ENCODE measurements around the gene PRM1. TPM values are rescaled to one million over a fixed set of nuclear protein-coding genes. Genes with fewer than 3 reads are reported as not detected.

Gene PRM1
- total and polyA plus RNA-seq, 2 of the 13 experiments (the other 11 are each of a cell fraction or from before 2014, with no cell fraction given) = not detected

GRCh38 chr16:11313493-11314308, 32.6 kb upstream of the PRM1 start (continued):
- TF ChIP-seq, protein P1, sequence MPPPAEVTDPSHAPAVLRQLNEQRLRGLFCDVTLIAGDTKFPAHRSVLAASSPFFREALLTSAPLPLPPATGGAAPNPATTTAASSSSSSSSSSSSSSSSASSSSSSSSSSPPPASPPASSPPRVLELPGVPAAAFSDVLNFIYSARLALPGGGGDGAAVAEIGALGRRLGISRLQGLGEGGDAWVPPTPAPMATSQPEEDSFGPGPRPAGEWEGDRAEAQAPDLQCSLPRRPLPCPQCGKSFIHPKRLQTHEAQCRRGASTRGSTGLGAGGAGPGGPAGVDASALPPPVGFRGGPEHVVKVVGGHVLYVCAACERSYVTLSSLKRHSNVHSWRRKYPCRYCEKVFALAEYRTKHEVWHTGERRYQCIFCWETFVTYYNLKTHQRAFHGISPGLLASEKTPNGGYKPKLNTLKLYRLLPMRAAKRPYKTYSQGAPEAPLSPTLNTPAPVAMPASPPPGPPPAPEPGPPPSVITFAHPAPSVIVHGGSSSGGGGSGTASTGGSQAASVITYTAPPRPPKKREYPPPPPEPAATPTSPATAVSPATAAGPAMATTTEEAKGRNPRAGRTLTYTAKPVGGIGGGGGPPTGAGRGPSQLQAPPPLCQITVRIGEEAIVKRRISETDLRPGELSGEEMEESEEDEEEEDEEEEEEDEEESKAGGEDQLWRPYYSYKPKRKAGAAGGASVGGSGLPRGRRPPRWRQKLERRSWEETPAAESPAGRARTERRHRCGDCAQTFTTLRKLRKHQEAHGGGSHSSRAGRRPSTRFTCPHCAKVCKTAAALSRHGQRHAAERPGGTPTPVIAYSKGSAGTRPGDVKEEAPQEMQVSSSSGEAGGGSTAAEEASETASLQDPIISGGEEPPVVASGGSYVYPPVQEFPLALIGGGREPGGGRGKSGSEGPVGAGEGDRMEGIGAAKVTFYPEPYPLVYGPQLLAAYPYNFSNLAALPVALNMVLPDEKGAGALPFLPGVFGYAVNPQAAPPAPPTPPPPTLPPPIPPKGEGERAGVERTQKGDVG (CRISPR knock-in tag; IDR thresholded peaks at IDR 0.05; ENCODE audit: borderline replicate concordance) = no peak
- TF ChIP-seq ZNF431 (CRISPR knock-in tag; IDR thresholded peaks at IDR 0.05; ENCODE audit: borderline replicate concordance, low read depth) = no peak
- no peak for TF ChIP-seq MIER3 (CRISPR knock-in tag; IDR thresholded peaks at IDR 0.05; ENCODE audit: borderline replicate concordance)
- TF ChIP-seq, protein P2, sequence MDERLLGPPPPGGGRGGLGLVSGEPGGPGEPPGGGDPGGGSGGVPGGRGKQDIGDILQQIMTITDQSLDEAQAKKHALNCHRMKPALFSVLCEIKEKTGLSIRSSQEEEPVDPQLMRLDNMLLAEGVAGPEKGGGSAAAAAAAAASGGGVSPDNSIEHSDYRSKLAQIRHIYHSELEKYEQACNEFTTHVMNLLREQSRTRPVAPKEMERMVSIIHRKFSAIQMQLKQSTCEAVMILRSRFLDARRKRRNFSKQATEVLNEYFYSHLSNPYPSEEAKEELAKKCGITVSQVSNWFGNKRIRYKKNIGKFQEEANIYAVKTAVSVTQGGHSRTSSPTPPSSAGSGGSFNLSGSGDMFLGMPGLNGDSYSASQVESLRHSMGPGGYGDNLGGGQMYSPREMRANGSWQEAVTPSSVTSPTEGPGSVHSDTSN (CRISPR knock-in tag; IDR thresholded peaks at IDR 0.05) = no peak
- no peak for TF ChIP-seq ZFYVE20 (CRISPR knock-in tag; IDR thresholded peaks at IDR 0.05; ENCODE audit: borderline replicate concordance, low read depth)
- TF ChIP-seq SRSF9 (IDR thresholded peaks at IDR 0.05; ENCODE audit: borderline replicate concordance, insufficient read depth, low read depth, low read length, poor library complexity, severe bottlenecking) = no peak
- TF ChIP-seq FOXP1 (IDR thresholded peaks at IDR 0.05) = no peak
- no peak for TF ChIP-seq FOXP1 (CRISPR knock-in tag; IDR thresholded peaks at IDR 0.05)
- TF ChIP-seq ATM (IDR thresholded peaks at IDR 0.05; ENCODE audit: borderline replicate concordance) = no peak
- TF ChIP-seq, protein P3, sequence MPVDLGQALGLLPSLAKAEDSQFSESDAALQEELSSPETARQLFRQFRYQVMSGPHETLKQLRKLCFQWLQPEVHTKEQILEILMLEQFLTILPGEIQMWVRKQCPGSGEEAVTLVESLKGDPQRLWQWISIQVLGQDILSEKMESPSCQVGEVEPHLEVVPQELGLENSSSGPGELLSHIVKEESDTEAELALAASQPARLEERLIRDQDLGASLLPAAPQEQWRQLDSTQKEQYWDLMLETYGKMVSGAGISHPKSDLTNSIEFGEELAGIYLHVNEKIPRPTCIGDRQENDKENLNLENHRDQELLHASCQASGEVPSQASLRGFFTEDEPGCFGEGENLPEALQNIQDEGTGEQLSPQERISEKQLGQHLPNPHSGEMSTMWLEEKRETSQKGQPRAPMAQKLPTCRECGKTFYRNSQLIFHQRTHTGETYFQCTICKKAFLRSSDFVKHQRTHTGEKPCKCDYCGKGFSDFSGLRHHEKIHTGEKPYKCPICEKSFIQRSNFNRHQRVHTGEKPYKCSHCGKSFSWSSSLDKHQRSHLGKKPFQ (CRISPR knock-in tag; IDR thresholded peaks at IDR 0.05; ENCODE audit: insufficient replicate concordance) = no peak
- TF ChIP-seq ZNF766 (CRISPR knock-in tag; IDR thresholded peaks at IDR 0.05; ENCODE audit: borderline replicate concordance) = no peak
- no peak for TF ChIP-seq YY1 (IDR thresholded peaks at IDR 0.05; ENCODE audit: insufficient read depth, insufficient replicate concordance, low read depth, low read length)
- TF ChIP-seq ZFP37 (CRISPR knock-in tag; IDR thresholded peaks at IDR 0.05; ENCODE audit: borderline replicate concordance) = 0 out of 2 replicates have a peak, but pooled peaks have one; percentile 62
- no peak for TF ChIP-seq ZNF10 (CRISPR knock-in tag; IDR thresholded peaks at IDR 0.05; ENCODE audit: borderline replicate concordance, low read depth)
- TF ChIP-seq KDM5A (IDR thresholded peaks at IDR 0.05; ENCODE audit: borderline replicate concordance, low read length) = no peak
- no peak for TF ChIP-seq ZNF136 (CRISPR knock-in tag; IDR thresholded peaks at IDR 0.05; ENCODE audit: low read depth)
- no peak for TF ChIP-seq ZNF24 (IDR thresholded peaks at IDR 0.05)
- no peak for TF ChIP-seq KMT2B (CRISPR knock-in tag; IDR thresholded peaks at IDR 0.05)
- TF ChIP-seq ZNF101 (CRISPR knock-in tag; IDR thresholded peaks at IDR 0.05; ENCODE audit: borderline replicate concordance, low read depth) = no peak
- TF ChIP-seq ZNF44 (CRISPR knock-in tag; IDR thresholded peaks at IDR 0.05) = no peak
- TF ChIP-seq ZNF496 (CRISPR knock-in tag; IDR thresholded peaks at IDR 0.05; ENCODE audit: insufficient replicate concordance) = no peak
- no peak for TF ChIP-seq ZNF75D (CRISPR knock-in tag; IDR thresholded peaks at IDR 0.05; ENCODE audit: borderline replicate concordance)
